HG03457 (cell line): ENCODE data around the gene MYCN.

Source experiments
- ATAC-seq: cut with Tn5 transposase; IDR thresholded peaks from one replicate; pipeline ENCODE4 v1.9.1; 2021; ENCODE audit warnings: moderate number of reproducible peaks; ENCODE audit not compliant: unreplicated experiment

MYCN gene

DNA sequence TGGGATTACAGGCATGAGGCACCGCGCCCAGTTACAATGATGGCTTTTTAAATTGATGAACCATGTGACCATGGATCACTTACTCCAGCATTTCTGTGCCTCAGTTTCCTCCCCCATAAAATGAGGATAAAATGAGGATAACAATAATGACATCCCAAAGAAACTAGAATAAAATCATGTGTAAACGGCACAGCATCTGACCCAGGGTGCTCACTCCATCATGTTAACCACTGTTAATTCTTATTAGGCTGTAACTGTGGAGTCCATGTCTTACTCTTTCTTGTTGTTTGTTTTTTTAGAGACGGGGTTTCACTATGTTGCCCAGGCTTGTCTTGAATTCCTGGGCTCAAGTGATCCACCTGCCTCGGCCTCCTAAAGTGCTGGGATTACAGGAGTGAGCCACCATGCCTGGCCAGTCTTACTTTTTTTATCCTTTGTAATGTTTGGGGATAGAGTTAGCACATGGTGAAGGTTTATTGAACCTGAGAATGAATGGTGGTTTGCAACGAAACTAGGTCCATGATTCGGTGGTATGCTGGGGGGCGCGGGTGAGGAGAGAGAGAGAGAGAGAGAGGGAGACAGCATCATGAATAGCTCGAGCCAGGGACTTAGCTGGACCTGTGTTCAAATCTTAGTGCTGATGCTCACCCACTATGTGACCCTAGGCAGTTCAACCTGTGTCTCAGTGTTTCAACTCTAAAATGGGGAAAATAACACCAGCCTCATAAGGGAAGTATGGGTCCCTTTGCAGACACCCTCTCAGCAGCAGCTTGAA lies 52.3 kb downstream of the MYCN start:
- ATAC-seq = no peak

- ATAC-seq = no peak
Observed at GRCh38 chr2:15993232-15993610, 52.9 kb downstream of the MYCN start.

- ATAC-seq = no peak
Observed at GRCh38 chr2:15993666-15994065, 53.3 kb downstream of the MYCN start.

DNA sequence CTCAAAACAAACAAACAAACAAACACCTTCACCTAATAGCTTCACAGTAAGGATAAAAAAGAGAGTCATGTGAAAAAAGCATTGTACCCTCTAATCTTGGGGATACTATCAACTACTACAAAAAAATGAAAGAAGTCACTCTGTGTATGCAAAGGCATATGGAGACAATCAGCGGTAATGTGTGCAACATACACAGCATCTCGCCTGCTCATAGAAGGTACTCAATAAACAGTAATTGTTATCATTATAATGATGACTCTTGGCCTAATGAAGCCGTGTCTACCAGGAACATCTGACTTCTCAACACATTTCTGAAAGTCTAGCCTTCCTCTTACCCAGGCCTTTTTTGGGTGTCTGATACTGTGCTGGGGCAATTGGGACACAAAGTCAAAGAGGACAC lies 55.3 kb downstream of the MYCN start:
- no peak for ATAC-seq
